HuH-7.5 (cell line): ENCODE measurements around the gene MBD4.

Experiments
- DNase-seq: peaks from one replicate; pipeline ENCODE4 v3.0.0; 2011; ENCODE audit warnings: low spot score

Gene MBD4

DNA sequence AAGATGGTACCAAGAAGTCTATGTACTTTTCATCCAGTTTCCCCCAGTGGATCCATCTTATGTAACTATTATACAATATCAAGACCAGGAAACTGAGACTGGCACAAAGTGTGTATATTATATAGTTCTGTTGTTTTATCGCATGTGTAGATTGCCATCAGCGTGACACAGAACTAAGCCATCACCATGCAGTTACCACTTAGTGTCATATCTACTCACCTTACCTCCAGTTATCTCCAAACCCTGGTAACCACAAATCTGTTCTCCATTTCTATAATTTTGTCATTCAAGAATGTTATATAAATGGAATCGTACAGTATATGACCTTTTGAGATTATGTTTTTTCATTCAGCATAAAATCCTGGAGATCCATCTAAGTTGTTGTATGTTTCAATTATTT, 23.3 kb upstream of the MBD4 start:
- DNase-seq = no peak

- DNase-seq = no peak
These were observed 22.7 kb upstream of the MBD4 start for GRCh38 chr3:129462361-129462968.

- no peak for DNase-seq
These were observed 21.9 kb upstream of the MBD4 start for GRCh38 chr3:129461461-129462146.

DNA sequence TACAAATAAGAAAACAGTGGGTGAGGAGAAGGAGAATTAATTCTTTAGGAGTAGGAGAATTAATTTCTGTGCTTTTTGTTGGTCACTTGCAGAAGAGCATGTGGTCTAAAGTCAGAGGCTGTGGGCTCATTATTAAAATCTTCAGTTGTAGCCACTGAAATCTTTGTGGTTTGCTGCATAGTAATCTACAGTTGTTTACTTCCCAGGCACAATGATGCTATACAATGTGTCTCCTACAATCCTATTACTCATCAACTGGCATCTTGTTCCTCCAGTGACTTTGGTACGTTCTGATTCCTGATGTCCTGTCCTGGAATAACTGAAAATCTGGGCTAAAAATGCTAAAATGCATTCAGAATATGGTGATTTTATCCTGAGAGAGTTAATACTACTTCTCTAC, 21.3 kb upstream of the MBD4 start:
- no peak for DNase-seq

- no peak for DNase-seq
These were observed 20.8 kb upstream of the MBD4 start for GRCh38 chr3:129460572-129460971.

- no peak for DNase-seq
These were observed 20.4 kb upstream of the MBD4 start for GRCh38 chr3:129460155-129460554.

- no peak for DNase-seq
These were observed 14.0 kb upstream of the MBD4 start for GRCh38 chr3:129453732-129454131.

- no peak for DNase-seq
These were observed 9.7 kb upstream of the MBD4 start for GRCh38 chr3:129449279-129450115.

DNA sequence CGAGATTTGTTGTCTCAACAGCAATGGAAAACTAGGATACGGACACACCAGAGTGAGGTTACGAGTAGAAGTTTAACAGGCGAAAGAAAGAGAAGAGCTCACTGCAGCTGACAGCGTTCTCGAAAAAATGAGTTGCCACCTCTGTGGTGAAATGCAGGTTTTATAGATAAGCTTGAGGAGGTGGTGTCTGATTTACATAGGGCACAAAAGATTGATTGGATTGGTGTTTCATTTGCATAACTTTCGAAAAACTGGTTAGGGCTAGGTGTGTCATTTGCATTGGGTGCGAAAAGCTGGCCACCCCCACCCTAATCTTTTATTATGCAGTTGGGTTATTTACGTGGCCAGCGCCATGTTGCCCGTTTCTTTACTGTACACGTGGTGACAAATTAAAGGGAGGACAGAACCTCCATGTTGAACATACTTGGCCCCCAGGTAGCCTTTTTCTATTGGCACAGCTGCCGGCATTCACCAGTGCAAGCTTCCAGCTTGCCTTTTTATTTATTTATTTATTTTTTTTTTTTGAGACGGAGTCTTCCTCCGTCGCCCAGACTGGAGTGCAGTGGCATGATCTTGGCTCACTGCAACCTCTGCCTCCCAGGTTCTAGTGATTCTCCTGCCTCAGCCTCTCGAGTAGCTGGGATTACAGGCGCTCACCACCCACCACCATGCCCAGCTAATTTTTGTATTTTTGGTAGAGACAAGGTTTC, 8.6 kb upstream of the MBD4 start:
- DNase-seq = no peak

- no peak for DNase-seq
These were observed 7.2 kb upstream of the MBD4 start for GRCh38 chr3:129446926-129447325.

- DNase-seq = no peak
These were observed 5.7 kb upstream of the MBD4 start for GRCh38 chr3:129445471-129445870.

DNA sequence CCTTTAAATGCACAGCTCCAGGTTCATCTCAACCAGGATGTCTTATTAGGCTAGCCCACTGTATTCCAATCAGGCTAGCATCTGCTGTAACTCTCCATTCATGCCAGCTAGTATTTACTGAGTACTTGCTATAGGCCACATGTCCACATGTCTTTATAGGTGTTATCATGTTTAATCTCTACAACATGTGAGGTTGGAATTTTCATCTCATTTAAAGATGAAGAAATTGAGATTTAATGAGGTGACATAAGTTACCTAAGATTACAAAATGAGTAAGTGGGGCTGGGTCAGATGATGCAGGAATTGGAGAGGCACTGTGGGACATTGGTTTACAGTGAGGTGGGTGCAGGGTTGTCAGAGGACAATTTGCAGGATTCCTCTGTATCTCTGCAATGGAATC, 3.2 kb upstream of the MBD4 start:
- DNase-seq = no peak

- DNase-seq = no peak
These were observed 2.7 kb upstream of the MBD4 start for GRCh38 chr3:129442486-129442885.

GRCh38 chr3:129441782-129442181, 2.0 kb upstream of the MBD4 start:
- no peak for DNase-seq

- DNase-seq = no peak
These were observed 1.5 kb upstream of the MBD4 start for GRCh38 chr3:129441215-129441614.

DNA sequence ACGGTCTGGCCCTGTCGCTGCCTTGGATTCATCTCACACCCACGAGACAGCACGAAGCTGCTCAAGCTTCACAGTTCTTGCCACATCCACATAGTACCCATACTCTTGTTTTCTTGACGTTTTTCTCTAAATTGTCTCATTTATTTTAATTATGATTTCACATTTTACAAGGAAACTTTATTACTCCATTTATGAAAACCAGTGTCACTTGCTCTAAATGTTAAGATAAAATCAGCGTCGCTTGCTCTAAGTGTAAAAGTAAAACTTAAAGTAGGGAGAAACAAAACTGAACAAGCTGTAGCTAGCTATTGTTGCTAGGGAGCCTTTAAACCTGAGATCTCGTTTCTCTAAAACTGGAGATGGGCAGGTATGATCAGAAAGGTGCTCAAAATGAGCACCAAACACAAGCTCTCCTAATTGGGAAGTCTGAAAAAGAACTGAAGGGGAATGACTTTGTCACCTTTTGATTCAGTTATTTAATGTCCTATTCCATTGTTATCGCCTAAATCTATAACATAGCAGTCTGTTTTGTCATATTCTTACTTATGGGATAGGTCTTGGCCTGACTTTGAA, 956 bp upstream of the MBD4 start:
- no peak for DNase-seq

GRCh38 chr3:129439226-129439816, 427 bp downstream of the MBD4 start:
- no peak for DNase-seq

DNA sequence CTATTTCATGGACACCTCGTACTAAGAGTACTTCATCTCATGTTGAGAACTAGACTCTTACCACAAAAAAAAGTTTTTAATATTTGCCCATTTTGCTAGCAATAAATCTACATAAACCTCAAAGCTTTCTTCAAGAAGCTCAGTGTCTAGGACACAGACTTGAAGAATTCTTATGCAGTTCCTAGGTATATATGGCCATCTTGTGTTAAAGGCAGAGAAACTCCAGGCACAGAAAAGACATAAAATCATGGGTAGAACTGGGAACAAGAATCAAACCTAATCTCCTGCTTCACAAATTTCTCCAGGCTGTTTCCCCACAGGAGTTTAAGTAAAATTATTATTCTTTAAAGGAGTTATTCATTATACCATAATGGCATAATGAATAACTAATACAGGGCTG, 4.4 kb downstream of the MBD4 start:
- DNase-seq = no peak

DNA sequence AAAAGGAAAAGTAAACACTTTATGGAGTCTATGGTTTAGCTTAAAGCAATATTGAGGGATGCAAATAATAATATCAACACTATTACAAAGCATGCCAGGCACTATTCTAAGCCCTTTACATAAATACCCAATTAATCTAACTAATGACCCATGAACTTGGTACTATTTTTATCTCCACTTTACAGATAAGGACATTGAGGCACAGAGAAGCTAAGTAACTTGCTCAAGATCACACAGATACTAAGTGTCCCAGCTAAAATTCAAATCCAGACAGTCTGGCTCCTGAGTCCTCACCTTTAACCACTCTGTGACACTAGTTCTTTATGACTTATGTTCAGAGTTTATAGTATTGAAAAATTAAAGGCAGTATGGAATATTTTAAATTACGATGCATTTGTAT, 5.6 kb downstream of the MBD4 start:
- DNase-seq = no peak

DNA sequence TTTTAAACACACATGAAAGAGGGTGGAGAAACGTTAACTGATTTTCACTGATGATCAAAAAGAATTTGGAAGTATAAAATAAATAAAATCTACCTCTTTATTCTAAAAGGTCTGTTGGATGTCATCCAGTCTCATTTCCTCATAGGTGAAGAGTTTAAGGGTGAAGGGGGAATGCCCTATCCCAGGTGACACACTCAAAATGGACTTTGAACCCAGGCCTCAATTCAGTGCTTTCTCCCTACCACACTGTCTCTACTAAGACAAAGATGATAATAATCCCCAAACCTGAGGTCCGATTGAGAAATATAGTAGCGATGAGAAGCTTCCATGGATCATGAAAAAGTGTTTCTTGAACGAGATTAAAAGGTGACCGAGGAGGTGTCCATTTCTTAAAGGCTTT, 6.2 kb downstream of the MBD4 start:
- no peak for DNase-seq

DNA sequence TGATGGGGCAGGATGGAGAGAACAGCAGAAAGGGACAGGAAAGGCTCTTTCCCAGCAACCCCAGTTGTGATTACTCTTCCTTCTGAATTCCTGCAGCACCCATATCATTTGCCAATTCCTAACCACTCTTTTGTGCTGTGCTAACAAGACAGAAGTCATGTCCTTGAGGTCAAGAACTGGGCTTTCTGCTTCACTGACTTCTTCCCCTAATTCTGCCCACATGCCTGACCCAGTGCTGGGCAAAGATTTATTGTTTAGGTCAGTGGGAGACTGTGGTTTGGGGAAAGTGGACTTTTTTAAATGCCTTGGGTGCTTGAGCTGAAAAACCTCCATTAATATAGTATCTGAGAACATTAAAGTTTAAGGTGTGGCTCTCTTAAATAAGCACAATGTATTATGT, 7.1 kb downstream of the MBD4 start:
- no peak for DNase-seq

GRCh38 chr3:129432036-129432435, 7.7 kb downstream of the MBD4 start:
- DNase-seq = no peak
